ENCODE results near the gene LGALS9C. TPM values are rescaled to one million over a fixed set of nuclear protein-coding genes. Genes with fewer than 3 reads are reported as not detected.
"Not testable (repeated sequence)": the region's sequence is repeated elsewhere in the genome, so short reads cannot be mapped to it uniquely, and the experiment has no call there.

LGALS9C gene
- total RNA-seq, 1 experiment from 2014 or later: not detected

DNA sequence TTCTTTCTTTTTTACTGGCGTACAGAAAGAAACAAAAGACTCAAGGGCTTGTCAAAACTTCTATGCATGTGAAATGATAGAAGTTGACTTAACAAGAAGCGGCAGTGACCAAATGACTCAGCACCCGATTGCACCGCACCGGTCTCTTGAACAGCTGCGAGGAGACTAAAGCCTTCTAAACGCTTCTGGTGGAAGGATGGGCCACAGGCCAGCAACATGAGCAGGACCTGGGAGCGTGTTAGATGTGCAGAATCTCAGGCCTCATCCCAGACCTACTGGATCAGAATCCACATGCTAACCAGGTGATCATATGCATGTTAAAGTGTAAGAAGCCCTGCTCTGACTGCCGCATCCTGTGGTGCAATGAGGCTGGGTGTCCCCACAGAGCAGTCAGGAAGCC is 31.1 kb downstream of the LGALS9C start:
- H3K4me3 Mint-ChIP-seq; H3K9me3 Mint-ChIP-seq; CTCF ChIA-PET; H3K4me1 Mint-ChIP-seq; H3K36me3 Mint-ChIP-seq; POLR2A ChIA-PET; H3K27ac Mint-ChIP-seq; ATAC-seq; DNase-seq (ENCODE audit: low spot score); H3K27me3 Mint-ChIP-seq (ENCODE audit: low read depth): not testable (repeated sequence)

DNA sequence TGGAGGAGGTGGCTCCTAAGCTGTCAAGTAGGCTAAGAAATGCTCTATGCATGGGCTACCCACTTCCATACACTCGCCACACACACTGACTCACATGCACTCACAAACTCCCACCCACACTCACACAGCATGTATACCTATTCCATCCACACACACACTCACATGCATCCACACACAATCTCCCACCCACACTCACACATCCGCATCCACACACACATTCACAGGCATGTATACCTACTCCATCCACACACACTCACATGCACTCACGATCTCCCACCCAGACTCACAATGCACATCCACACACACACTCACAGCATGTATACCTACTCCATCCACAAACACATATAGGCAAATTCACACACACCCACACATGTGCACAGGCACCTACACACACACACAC is 32.1 kb downstream of the LGALS9C start:
- H3K36me3 Mint-ChIP-seq, CTCF ChIA-PET, POLR2A ChIA-PET: not testable (repeated sequence)

DNA sequence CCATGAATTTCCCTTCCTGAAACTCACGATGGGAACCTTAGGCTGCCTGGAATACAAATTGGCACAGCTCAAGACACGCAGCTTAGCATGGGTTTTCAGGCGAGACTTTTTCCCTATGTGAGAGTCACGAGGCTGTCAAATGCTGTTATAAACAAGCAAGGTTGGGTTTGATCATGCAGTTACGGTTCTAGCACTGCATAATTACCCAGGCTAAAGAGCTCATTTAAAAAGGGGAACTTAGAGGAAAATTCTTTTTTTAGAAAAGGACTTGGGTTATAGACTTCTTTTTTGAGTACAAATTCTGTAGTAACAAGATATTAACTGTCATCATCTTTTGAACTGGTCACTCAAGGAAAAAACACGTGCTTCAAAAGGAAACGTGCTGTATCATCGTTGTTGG is 44.5 kb downstream of the LGALS9C start:
- POLR2A ChIA-PET; H3K4me1 Mint-ChIP-seq; H3K36me3 Mint-ChIP-seq; H3K27me3 Mint-ChIP-seq (ENCODE audit: low read depth); CTCF ChIA-PET; H3K9me3 Mint-ChIP-seq; ATAC-seq; H3K27ac Mint-ChIP-seq; DNase-seq (ENCODE audit: low spot score); H3K4me3 Mint-ChIP-seq: not testable (repeated sequence)

More for the DNA sequence above, 32.1 kb downstream of the LGALS9C start:
- not testable (repeated sequence) for H3K9me3 Mint-ChIP-seq; H3K27ac Mint-ChIP-seq; ATAC-seq; H3K27me3 Mint-ChIP-seq (ENCODE audit: low read depth); H3K4me1 Mint-ChIP-seq; DNase-seq (ENCODE audit: low spot score); H3K4me3 Mint-ChIP-seq

DNA sequence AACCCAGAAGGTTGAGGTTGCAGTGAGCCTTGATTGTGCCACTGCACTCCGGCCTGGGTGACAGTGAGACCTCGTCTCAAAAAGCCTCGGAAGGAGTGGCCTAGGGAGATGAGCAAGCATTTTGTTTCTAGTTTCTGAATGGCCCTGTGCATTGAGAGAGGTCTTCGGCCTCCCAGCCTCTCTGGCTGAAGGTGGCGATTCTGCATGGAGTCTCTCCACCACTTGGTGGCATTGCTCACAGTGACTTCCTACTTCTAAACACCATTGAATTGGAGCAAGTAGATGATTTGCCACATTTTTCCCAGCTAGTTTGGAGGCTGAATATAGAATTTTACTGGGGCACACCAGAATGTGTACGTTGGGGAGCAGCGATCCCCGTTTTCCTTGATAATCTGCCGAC is 48.4 kb downstream of the LGALS9C start:
- DNase-seq (ENCODE audit: low spot score); CTCF ChIA-PET; H3K4me1 Mint-ChIP-seq; H3K4me3 Mint-ChIP-seq; H3K27ac Mint-ChIP-seq; H3K9me3 Mint-ChIP-seq; H3K27me3 Mint-ChIP-seq (ENCODE audit: low read depth); H3K36me3 Mint-ChIP-seq: not testable (repeated sequence)
- POLR2A ChIA-PET: interaction anchor here (0.7 kb wide), 1 partner anchor 380 kb away, joined by 3 read pairs; no protein-coding TSS in a partner anchor
- peak; percentile 70 for ATAC-seq

DNA sequence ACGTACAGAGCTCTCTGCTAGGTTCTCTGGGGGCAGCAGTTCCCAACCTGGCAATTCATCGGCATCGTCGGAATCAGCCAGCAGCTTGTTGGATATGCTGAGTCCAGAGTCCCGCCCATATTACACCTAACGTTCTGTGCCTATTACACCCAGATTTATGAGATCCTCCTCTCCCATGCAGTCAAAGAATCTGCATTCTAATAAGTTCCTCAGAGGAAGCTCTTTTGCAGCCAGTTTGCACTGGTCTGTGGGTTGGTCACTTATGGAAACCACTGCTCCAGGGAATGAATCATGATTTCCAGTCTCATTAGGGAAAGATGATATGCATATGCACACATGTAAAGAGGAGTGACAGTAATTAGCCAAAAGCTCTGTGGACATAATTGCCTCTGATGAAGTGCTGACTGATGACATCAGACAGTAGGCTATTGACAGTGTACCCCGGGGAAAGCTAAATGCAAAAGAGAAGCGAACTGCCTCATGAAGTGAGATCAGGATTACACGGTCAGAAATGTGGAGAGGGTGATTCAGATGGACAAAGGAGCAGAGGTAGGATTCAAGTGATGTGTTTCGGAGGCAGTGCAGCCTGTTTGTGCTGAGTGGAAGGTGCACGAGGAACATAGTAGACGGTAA is 49.7 kb downstream of the LGALS9C start:
- H3K4me3 Mint-ChIP-seq; H3K27ac Mint-ChIP-seq; H3K4me1 Mint-ChIP-seq; ATAC-seq; POLR2A ChIA-PET; H3K9me3 Mint-ChIP-seq; CTCF ChIA-PET; H3K27me3 Mint-ChIP-seq (ENCODE audit: low read depth); H3K36me3 Mint-ChIP-seq; DNase-seq (ENCODE audit: low spot score): not testable (repeated sequence)

DNA sequence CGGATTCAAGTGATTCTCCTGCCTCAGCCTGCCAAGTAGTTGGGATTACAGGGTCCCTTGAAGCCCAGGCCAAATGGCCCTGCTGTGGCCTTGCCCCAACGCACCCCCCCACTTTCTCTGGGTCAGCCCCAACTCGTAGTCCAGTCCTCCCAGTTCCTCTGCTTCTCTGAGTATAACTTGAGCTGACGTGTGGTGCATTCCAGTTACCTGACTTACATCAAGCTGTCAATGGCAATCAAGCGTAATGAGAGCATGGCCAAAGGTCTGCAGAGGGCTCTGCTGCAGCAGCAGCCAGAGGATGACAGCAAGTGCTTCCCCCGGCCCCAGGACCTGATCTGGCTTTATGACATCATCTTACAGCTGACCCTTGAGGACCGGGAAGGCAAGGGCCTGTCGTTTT is 50.8 kb downstream of the LGALS9C start:
- POLR2A ChIA-PET; H3K9me3 Mint-ChIP-seq; H3K36me3 Mint-ChIP-seq; H3K4me1 Mint-ChIP-seq; ATAC-seq; H3K27me3 Mint-ChIP-seq (ENCODE audit: low read depth); CTCF ChIA-PET; H3K4me3 Mint-ChIP-seq; DNase-seq (ENCODE audit: low spot score); H3K27ac Mint-ChIP-seq: not testable (repeated sequence)

DNA sequence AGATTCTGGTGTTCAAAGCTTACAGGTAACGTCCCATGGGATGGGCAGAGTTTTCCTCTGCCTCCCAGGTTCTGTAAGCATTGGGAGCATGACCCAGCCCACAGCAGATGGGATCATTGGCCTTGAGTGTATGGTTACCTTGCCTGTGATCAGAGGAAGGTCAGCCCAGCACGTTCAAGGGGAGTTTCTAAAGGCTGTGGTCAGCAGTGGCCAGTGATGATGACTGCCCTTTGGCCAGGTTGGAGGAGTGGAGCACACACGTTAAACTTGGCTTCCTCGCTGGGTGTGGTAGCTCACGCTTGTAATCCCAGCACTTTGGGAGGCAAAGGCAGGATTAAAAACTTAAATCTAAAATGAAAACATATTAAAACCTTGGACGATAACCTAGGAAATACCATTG is 51.8 kb downstream of the LGALS9C start:
- H3K27me3 Mint-ChIP-seq (ENCODE audit: low read depth); POLR2A ChIA-PET; H3K36me3 Mint-ChIP-seq; H3K27ac Mint-ChIP-seq; ATAC-seq; H3K4me3 Mint-ChIP-seq; DNase-seq (ENCODE audit: low spot score); H3K4me1 Mint-ChIP-seq; CTCF ChIA-PET: not testable (repeated sequence)
- H3K9me3 Mint-ChIP-seq: peaks cover 11% of the 10 kb centered on the region

DNA sequence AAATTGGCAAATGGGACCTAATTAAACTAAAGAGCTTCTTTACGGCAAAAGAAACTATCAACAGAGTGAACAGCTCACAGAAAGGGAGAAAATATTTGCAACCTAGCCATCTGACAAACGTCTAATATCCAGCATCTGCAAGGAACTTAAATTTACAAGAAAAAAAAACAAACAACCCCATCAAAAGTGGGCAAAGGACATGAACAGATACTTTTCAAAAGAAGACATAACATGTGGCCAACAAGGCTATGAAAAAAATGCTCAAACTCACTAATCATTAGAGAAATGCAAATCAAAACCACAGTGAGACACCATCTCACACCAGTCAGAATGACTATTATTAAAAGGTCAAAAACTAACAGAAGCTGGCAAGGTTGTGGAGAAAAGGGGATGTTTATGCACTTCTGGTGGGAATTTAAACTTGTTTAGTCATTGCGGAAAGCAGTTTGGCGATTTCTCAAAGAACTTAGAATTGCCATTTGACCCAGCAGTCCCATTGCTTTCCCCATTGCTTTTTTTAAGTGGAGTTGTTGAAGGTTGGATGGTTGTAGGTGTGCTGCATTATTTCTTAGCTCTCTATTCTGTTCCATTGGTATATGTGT is 52.4 kb downstream of the LGALS9C start:
- ATAC-seq; H3K36me3 Mint-ChIP-seq; CTCF ChIA-PET; POLR2A ChIA-PET; H3K27me3 Mint-ChIP-seq (ENCODE audit: low read depth); DNase-seq (ENCODE audit: low spot score); H3K4me3 Mint-ChIP-seq; H3K4me1 Mint-ChIP-seq; H3K27ac Mint-ChIP-seq: not testable (repeated sequence)
- peaks cover 11% of the 10 kb centered on the region for H3K9me3 Mint-ChIP-seq

DNA sequence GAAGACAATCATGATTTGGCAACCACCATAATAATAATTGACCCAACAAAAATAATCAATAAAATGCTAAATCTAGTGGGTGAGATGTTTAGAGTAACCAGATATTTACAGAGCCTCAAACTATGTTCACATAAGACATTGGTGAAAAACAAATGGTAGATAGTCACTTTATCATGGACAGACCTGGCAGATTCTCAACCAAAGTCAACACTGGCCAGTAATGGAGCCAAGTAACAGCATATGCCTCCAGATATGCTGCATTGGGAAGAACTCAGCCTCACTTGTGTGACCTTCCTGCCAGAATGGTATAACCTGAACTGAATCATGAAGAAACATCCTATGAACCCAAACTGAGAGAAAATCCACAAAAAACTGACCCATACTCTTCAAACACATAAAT is 53.8 kb downstream of the LGALS9C start:
- H3K9me3 Mint-ChIP-seq: peaks cover 16% of the 10 kb centered on the region
- H3K27ac Mint-ChIP-seq; DNase-seq (ENCODE audit: low spot score); H3K36me3 Mint-ChIP-seq; H3K27me3 Mint-ChIP-seq (ENCODE audit: low read depth); H3K4me1 Mint-ChIP-seq; H3K4me3 Mint-ChIP-seq; CTCF ChIA-PET; ATAC-seq; POLR2A ChIA-PET: not testable (repeated sequence)

DNA sequence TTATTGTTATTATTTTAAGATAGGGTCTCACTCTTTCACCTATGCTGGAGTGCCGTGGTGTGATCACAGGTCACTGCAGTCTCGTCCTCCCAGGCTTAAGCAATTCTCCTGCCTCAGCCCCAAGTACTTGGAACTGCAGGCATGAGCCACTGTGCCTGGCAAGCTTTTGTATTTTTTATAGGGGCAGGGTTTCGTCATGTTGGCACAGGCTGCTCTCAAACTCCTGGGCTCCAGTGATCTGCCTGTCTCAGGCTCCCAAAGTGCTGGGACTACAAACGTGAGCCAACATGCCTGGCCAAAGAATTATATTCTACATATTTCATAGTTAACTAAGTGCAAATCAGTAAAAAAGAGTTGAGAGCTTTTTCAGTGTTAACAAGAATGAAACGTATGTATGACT is 65.6 kb downstream of the LGALS9C start:
- H3K27me3 Mint-ChIP-seq (ENCODE audit: low read depth); CTCF ChIA-PET; H3K4me3 Mint-ChIP-seq; H3K36me3 Mint-ChIP-seq; ATAC-seq; DNase-seq (ENCODE audit: low spot score); POLR2A ChIA-PET; H3K4me1 Mint-ChIP-seq; H3K27ac Mint-ChIP-seq; H3K9me3 Mint-ChIP-seq: not testable (repeated sequence)

DNA sequence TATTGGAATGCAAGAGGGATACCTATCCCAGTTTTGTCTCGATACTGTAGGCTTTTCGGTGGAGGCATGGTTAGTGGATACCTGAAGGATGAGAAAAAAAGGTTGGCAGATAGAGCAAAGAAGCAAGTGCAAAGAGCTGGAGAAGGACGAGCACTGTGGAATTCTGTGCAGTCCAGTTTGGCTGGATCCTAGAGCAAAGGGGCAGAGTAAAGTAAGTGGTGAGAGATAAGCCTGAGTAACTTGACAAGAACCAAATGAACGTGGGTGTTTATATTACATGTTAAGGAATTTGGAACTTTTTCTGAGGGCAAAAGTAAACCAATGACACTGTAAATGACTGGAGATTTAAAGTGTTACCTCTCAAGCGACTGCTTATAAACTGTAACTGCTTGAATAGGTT is 66.3 kb downstream of the LGALS9C start:
- ATAC-seq, H3K36me3 Mint-ChIP-seq: not testable (repeated sequence)

More for the DNA sequence above, 66.3 kb downstream of the LGALS9C start:
- H3K4me1 Mint-ChIP-seq; CTCF ChIA-PET; DNase-seq (ENCODE audit: low spot score); H3K9me3 Mint-ChIP-seq; H3K4me3 Mint-ChIP-seq; H3K27me3 Mint-ChIP-seq (ENCODE audit: low read depth); H3K27ac Mint-ChIP-seq; POLR2A ChIA-PET: not testable (repeated sequence)
